OCI-LY1 (cell line): Measurements from ENCODE around the gene STXBP3.

Source experiments
- H2AFZ ChIP-seq: fragments of 200-600 bp; sonication (generic), shearing (Covaris generic); 2 replicates; pipeline ENCODE4 v1.6.0; 2014; ENCODE audit warnings: antibody characterized with exemption, mild to moderate bottlenecking, low read length
- H3F3A ChIP-seq: fragments of 200-600 bp; sonication (generic), shearing (Covaris generic); 2 replicates; pipeline ENCODE4 v1.6.0; 2014; ENCODE audit warnings: mild to moderate bottlenecking, antibody characterized with exemption, low read length, moderate library complexity; ENCODE audit not compliant: insufficient read depth
- H3K27ac ChIP-seq: fragments of 200-600 bp; sonication (generic); 2 replicates; pipeline ENCODE4 v1.5.1; 2014; ENCODE audit warnings: low read length, mixed run types, mild to moderate bottlenecking, low read depth; ENCODE audit not compliant: poor library complexity, severe bottlenecking
- H3K27me3 ChIP-seq: fragments of 200-600 bp; sonication (generic); 2 replicates; pipeline ENCODE4 v1.6.0; 2014; ENCODE audit warnings: antibody characterized with exemption, mild to moderate bottlenecking, low read length, moderate library complexity; ENCODE audit not compliant: insufficient read depth
- H3K36me3 ChIP-seq: fragments of 200-600 bp; sonication (generic); 2 replicates; pipeline ENCODE4 v1.6.1; 2014; ENCODE audit warnings: mild to moderate bottlenecking, antibody characterized with exemption, low read length, moderate library complexity, mixed read lengths; ENCODE audit not compliant: insufficient read depth
- H3K4me1 ChIP-seq: fragments of 200-600 bp; sonication (generic); 2 replicates; pipeline ENCODE4 v1.5.1; 2014; ENCODE audit warnings: mild to moderate bottlenecking, low read length, moderate library complexity; ENCODE audit not compliant: insufficient read depth, severe bottlenecking
- H3K4me2 ChIP-seq: fragments of 200-600 bp; sonication (generic), shearing (Covaris generic); 2 replicates; pipeline ENCODE4 v1.6.1; 2014; ENCODE audit warnings: low read length
- H3K4me3 ChIP-seq: fragments of 200-600 bp; sonication (generic); 2 replicates; pipeline ENCODE4 v1.5.1; 2014; ENCODE audit warnings: low read length, low read depth, mild to moderate bottlenecking, mixed read lengths; ENCODE audit not compliant: poor library complexity, severe bottlenecking
- H3K79me2 ChIP-seq: fragments of 200-600 bp; shearing (Covaris generic); 2 replicates; pipeline ENCODE4 v1.6.1; 2016; ENCODE audit warnings: mixed run types, low read length, mixed read lengths; ENCODE audit not compliant: insufficient read depth
- H3K9ac ChIP-seq: fragments of 200-600 bp; sonication (generic), shearing (Covaris generic); 2 replicates; pipeline ENCODE4 v1.6.1; 2014; ENCODE audit warnings: mild to moderate bottlenecking, low read length, mixed read lengths
- H3K9me2 ChIP-seq: fragments of 200-600 bp; sonication (generic), shearing (Covaris generic); 2 replicates; pipeline ENCODE4 v1.6.1; 2014; ENCODE audit warnings: low read depth, mild to moderate bottlenecking, low read length, mixed read lengths
- H3K9me3 ChIP-seq: fragments of 200-600 bp; shearing (Covaris generic); 2 replicates; pipeline ENCODE4 v1.6.1; 2014; ENCODE audit warnings: low read length, mixed read lengths
- H4K20me1 ChIP-seq: fragments of 200-600 bp; sonication (generic), shearing (Covaris generic); 2 replicates; pipeline ENCODE4 v1.6.0; 2016; ENCODE audit warnings: mild to moderate bottlenecking, low read length; ENCODE audit not compliant: insufficient read depth
- EZH2 ChIP-seq: fragments of 200-600 bp; sonication (generic), shearing (Covaris generic); IDR thresholded peaks from 2 replicates; pipeline ENCODE4 v1.8.0; 2017; ENCODE audit warnings: borderline replicate concordance, mixed run types, mild to moderate bottlenecking, antibody characterized with exemption, low read length, moderate library complexity, mixed read lengths
- TF ChIP-seq, protein P1 (sequence below): fragments of 200-600 bp; sonication (generic), shearing (Covaris generic); IDR thresholded peaks from 2 replicates; pipeline ENCODE4 v1.5.1; 2017; ENCODE audit warnings: mild to moderate bottlenecking, antibody characterized with exemption, low read length, moderate library complexity, mixed read lengths

Gene STXBP3

DNA sequence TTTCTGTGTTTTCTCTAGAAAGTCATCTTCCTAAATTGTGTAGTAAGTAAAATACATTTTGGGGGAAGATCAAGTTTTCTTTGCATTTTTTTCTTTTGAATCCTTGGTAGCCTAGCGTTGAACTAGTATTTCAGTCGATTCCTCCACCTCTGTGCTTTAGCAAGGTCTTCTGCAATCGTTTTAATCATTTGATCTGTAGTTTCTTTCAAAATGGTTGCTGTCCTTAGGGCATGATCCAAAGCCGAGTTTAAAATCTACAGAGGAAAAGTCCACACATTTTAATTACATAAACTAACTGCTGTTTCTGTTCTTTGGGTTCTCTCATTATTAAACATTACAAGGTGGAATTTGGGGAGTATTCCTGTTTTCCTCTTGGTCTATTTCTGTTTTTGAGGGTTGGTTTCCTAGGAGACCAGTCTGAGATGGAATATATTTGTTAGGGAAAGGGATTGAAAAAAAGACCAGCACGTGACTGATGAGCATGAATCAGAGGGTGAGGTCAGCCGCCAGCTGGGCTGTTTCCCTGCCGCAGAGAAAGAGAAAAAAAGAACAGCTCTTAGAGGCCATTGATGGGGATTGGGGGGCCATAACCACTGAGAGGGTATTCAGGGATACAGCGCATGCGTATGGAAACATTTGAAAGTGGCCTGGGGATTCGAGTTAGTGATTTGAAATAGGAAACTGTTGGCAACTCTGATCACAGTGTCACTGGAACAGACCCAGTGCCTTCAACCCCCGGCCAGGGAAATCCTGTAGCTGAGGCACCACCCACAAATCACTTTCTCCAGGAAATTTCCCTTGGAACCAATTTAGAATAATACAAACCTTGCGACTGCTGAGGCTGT is 69.8 kb downstream of the STXBP3 start:
- H3K9me3 ChIP-seq = no peaks in the 10 kb centered on the region
- no peaks in the 10 kb centered on the region for H3K36me3 ChIP-seq
- H4K20me1 ChIP-seq = no peaks in the 10 kb centered on the region
- no peaks in the 10 kb centered on the region for H3K4me1 ChIP-seq
- H3K27me3 ChIP-seq = no peaks in the 10 kb centered on the region
- H3K9me2 ChIP-seq = no peaks in the 10 kb centered on the region
- H3K9ac ChIP-seq = no peak overlapping the region
- no peak overlapping the region for H3K4me2 ChIP-seq
- H3F3A ChIP-seq = no peaks in the 10 kb centered on the region
- TF ChIP-seq, protein P1, sequence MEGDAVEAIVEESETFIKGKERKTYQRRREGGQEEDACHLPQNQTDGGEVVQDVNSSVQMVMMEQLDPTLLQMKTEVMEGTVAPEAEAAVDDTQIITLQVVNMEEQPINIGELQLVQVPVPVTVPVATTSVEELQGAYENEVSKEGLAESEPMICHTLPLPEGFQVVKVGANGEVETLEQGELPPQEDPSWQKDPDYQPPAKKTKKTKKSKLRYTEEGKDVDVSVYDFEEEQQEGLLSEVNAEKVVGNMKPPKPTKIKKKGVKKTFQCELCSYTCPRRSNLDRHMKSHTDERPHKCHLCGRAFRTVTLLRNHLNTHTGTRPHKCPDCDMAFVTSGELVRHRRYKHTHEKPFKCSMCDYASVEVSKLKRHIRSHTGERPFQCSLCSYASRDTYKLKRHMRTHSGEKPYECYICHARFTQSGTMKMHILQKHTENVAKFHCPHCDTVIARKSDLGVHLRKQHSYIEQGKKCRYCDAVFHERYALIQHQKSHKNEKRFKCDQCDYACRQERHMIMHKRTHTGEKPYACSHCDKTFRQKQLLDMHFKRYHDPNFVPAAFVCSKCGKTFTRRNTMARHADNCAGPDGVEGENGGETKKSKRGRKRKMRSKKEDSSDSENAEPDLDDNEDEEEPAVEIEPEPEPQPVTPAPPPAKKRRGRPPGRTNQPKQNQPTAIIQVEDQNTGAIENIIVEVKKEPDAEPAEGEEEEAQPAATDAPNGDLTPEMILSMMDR = no peak
- TF ChIP-seq EZH2 = no peak
- no peak overlapping the region for H3K27ac ChIP-seq
- H3K79me2 ChIP-seq = no peaks in the 10 kb centered on the region
- H3K4me3 ChIP-seq = no peak overlapping the region
- no peak overlapping the region for H2AFZ ChIP-seq

DNA sequence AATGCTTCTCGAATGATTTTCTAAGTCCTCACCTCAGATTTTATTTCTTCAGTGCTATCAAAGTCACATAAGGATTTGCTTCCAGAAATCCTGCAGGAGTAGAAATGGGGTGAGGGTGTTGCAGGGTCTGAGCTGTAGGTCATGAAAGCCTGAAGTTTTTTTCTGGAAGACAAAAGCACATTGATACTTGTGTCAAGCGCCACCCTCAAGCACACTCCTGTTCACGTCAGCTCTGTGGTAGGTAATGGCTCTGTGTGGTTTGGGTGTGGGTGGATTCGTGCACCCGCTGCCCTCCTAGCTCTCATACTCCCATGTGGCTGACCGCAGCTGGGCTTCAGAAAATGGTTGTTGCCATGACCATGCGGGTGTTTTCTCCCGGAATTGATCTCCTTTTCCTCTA is 70.5 kb downstream of the STXBP3 start:
- Histone ChIP-seq H3K9ac (no peak overlapping the region), H3K9me3 (no peaks in the 10 kb centered on the region), H3K4me1 (no peaks in the 10 kb centered on the region), H4K20me1 (no peaks in the 10 kb centered on the region), H3K4me3 (no peak overlapping the region), H3K27ac (no peak overlapping the region), H3F3A (no peaks in the 10 kb centered on the region), H3K9me2 (no peaks in the 10 kb centered on the region), H3K4me2 (no peak overlapping the region), H2AFZ (no peak overlapping the region), H3K79me2 (no peaks in the 10 kb centered on the region), H3K27me3 (no peaks in the 10 kb centered on the region), H3K36me3 (no peaks in the 10 kb centered on the region)
- TF ChIP-seq, protein P1 = no peak
- TF ChIP-seq EZH2 = no peak

DNA sequence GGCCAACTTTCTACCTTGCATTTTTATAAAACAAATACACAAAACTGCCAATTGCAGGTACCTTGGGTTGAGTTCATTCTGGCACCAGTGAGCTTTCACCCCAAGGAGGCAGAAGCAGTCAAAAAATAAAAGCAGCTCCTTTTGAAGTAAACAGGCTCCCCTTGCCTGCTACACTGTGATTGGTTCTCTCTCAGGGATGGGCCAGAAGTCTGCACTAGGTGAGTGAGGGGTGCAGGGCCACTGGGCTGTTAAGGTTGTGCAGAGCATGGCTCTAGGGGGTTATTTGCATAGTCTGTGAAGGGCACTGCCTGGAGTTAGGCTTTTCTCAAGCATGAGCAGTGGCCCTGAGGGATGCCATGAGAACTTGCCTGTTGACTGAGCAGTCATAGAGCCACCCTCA is 71.3 kb downstream of the STXBP3 start:
- no peaks in the 10 kb centered on the region for H3K79me2 ChIP-seq
- no peak overlapping the region for H3K9ac ChIP-seq
- no peaks in the 10 kb centered on the region for H4K20me1 ChIP-seq
- no peak overlapping the region for H3K4me2 ChIP-seq
- no peak overlapping the region for H2AFZ ChIP-seq
- no peak overlapping the region for H3K4me3 ChIP-seq
- no peaks in the 10 kb centered on the region for H3K9me2 ChIP-seq
- no peaks in the 10 kb centered on the region for H3K27me3 ChIP-seq
- H3K36me3 ChIP-seq = no peaks in the 10 kb centered on the region
- no peaks in the 10 kb centered on the region for H3K4me1 ChIP-seq
- H3F3A ChIP-seq = no peaks in the 10 kb centered on the region
- no peaks in the 10 kb centered on the region for H3K9me3 ChIP-seq
- no peak for TF ChIP-seq EZH2
- TF ChIP-seq, protein P1 = no peak
- no peak overlapping the region for H3K27ac ChIP-seq
